ENCODE data around the gene RIBC2. TPM values are rescaled to one million over a fixed set of nuclear protein-coding genes. Genes with fewer than 3 reads are reported as not detected.

Gene RIBC2
- total RNA-seq, 2 donors from 2014 or later = 6.7 to 9.7 TPM

- Mint-ChIP-seq H3K36me3 (no peaks in the 10 kb centered on the region), H3K27ac (no peak overlapping the region), H3K9me3 (no peaks in the 10 kb centered on the region)
- DNase-seq (ENCODE audit: low spot score in 2 of 2) (no peak), ATAC-seq (no peak)
These were observed 62.5 kb downstream of the RIBC2 start for GRCh38 chr22:45475851-45476514.

- DNase-seq (ENCODE audit: low spot score in 2 of 2) = no peak
- H3K9me3 Mint-ChIP-seq = no peaks in the 10 kb centered on the region
- no peak for ATAC-seq
- no peak overlapping the region for H3K27ac Mint-ChIP-seq
- H3K36me3 Mint-ChIP-seq = no peaks in the 10 kb centered on the region
These were observed 63.3 kb downstream of the RIBC2 start for GRCh38 chr22:45476814-45477213.

GRCh38 chr22:45477366-45478107 lies 64.0 kb downstream of the RIBC2 start:
- no peaks in the 10 kb centered on the region for H3K9me3 Mint-ChIP-seq
- H3K36me3 Mint-ChIP-seq = no peaks in the 10 kb centered on the region
- no peak overlapping the region for H3K27ac Mint-ChIP-seq
- ATAC-seq (no peak), DNase-seq (ENCODE audit: low spot score in 2 of 2) (no peak)

GRCh38 chr22:45478108-45478771 lies 64.7 kb downstream of the RIBC2 start:
- ATAC-seq (no peak), DNase-seq (ENCODE audit: low spot score in 2 of 2) (no peak)
- Mint-ChIP-seq H3K36me3 (no peaks in the 10 kb centered on the region), H3K27ac (no peak overlapping the region), H3K9me3 (no peaks in the 10 kb centered on the region)

GRCh38 chr22:45480717-45481116 lies 67.2 kb downstream of the RIBC2 start:
- DNase-seq (ENCODE audit: low spot score in 2 of 2) (no peak), ATAC-seq (no peak)
- no peaks in the 10 kb centered on the region for H3K9me3 Mint-ChIP-seq
- no peak overlapping the region for H3K27ac Mint-ChIP-seq
- no peaks in the 10 kb centered on the region for H3K36me3 Mint-ChIP-seq

GRCh38 chr22:45481661-45482060 lies 68.2 kb downstream of the RIBC2 start:
- Mint-ChIP-seq H3K27ac (no peak overlapping the region), H3K36me3 (no peaks in the 10 kb centered on the region)
- ATAC-seq = no peak

More at GRCh38 chr22:45481661-45482060, 68.2 kb downstream of the RIBC2 start:
- no peak for DNase-seq (ENCODE audit: low spot score in 2 of 2)
- no peaks in the 10 kb centered on the region for H3K9me3 Mint-ChIP-seq

Other genes with a start within 250 kb of the RIBC2 start
- gene NUP50, start 249.8 kb upstream of the RIBC2 start, total RNA-seq = 100 to 1,000 TPM; 152 to 159 TPM
- 10 to 100 TPM; 12.5 to 16.5 TPM for gene KIAA0930, start 172.8 kb upstream of the RIBC2 start, total RNA-seq
- not detected for gene UPK3A, start 128.7 kb upstream of the RIBC2 start, total RNA-seq
- gene FAM118A, start 103.8 kb upstream of the RIBC2 start, total RNA-seq = 10 to 100 TPM; 59.2 to 79.0 TPM
- gene SMC1B, start 94 bp upstream of the RIBC2 start, total RNA-seq = under 1 TPM; 0.80 to 0.93 TPM
- gene FBLN1, start 89.2 kb downstream of the RIBC2 start, total RNA-seq = under 1 TPM; 0.39 to 0.57 TPM

Data from activated naive CD4-positive, alpha-beta T cell treated with anti-CD3 and anti-CD28 coated beads, Interleukin-2, amount 50 U/mL, for 72 hours (primary cell).